NT2/D1 (cell line): Measurements from ENCODE around the gene ASNS.

Experiments
- YY1 ChIP-seq: IDR thresholded peaks from 2 replicates; pipeline ENCODE4 v1.6.1; 2011; ENCODE audit not compliant: insufficient read length, insufficient read depth
- ZNF274 ChIP-seq: IDR thresholded peaks from 2 replicates; pipeline ENCODE4 v1.6.1; 2011; ENCODE audit warnings: mild to moderate bottlenecking, low read depth, low read length

- TF ChIP-seq YY1 (no peak), ZNF274 (no peak)
Measured at GRCh38 chr7:97846945-97847344, 25.3 kb downstream of the ASNS start.
